HepG2 (cell line): ENCODE results near the gene HOXD12. TPM values are rescaled to one million over a fixed set of nuclear protein-coding genes. Genes with fewer than 3 reads are reported as not detected.

Source experiments
- ATAC-seq: fragments of 200-7000 bp; cut with Tn5 transposase; 3 replicates; pipeline ENCODE4 v1.9.1; 2020; ENCODE audit warnings: mild to moderate bottlenecking, moderate library complexity
- BruUV-seq: library from RNA; stranded (reverse); fragments of 400-500 nt; replicated peaks from 2 replicates; lab custom pipeline; 2021; lab: Mats Ljungman, UMichigan
- CTCF ChIA-PET: fragments of 300-600 bp; formaldehyde crosslinking; extraction: SDS; loops from one replicate; lab custom pipeline; 2021; ENCODE audit warnings: low total read pairs, inconsistent platforms, low intra/inter-chr PET ratio; lab: Yijun Ruan, JAX
- POLR2A ChIA-PET: fragments of 350-600 bp; sonication (Branson Sonifier 250); formaldehyde crosslinking; loops from one replicate; lab custom pipeline; 2020; ENCODE audit warnings: antibody characterized with exemption, inconsistent platforms; lab: Yijun Ruan, JAX
- DNase-seq: peaks from one replicate; pipeline ENCODE4 v3.0.0-alpha.2; 2015; ENCODE audit warnings: low spot score
- FAIRE-seq: peaks from 3 replicates; lab custom pipeline; 2011; peaks lifted over from hg19 to GRCh38; lab: Jason Lieb, UNC
- H2AFZ ChIP-seq: one replicate; pipeline ENCODE4 v1.6.1; 2011; ENCODE audit warnings: low read length, inconsistent platforms
- H3K27ac ChIP-seq: fragments of 300-600 bp; 3 replicates; pipeline ENCODE4 v1.8.0; 2011; ENCODE audit warnings: mixed run types, mild to moderate bottlenecking, mixed read lengths, low read length, inconsistent platforms; ENCODE audit not compliant: insufficient read depth; ENCODE audit errors: extremely low read length
- H3K27me3 ChIP-seq, 2 experiments: fragments of 200-600 bp in 1 of 2; 2 replicates in 1 of 2; 3 replicates in 1 of 2; pipeline versions ENCODE4 v1.6.0 to v1.8.0; 2011; ENCODE audit warnings: low read length in 2 of 2, mild to moderate bottlenecking in 2 of 2, moderate library complexity in 2 of 2, inconsistent platforms in 1 of 2; ENCODE audit not compliant: insufficient read depth in 2 of 2, control insufficient read depth in 1 of 2
- H3K36me3 ChIP-seq, 2 experiments: fragments of 200-600 bp in 1 of 2; replicated peaks in 1 of 2; 2 replicates in 1 of 2; 3 replicates in 1 of 2; pipeline versions ENCODE4 v1.5.1 to v1.8.0; 2011; ENCODE audit warnings: low read length in 2 of 2, inconsistent platforms in 1 of 2; ENCODE audit not compliant: insufficient read depth in 2 of 2, control insufficient read depth in 1 of 2
- H3K4me1 ChIP-seq: 2 replicates; pipeline ENCODE4 v1.5.1; 2012; ENCODE audit warnings: low read length, inconsistent platforms; ENCODE audit not compliant: insufficient read depth
- H3K4me2 ChIP-seq: 2 replicates; pipeline ENCODE4 v1.6.0; 2011; ENCODE audit warnings: low read depth, low read length, inconsistent platforms
- H3K4me3 ChIP-seq, 3 experiments: fragments of 200-600 bp in 1 of 3; sonication (generic), shearing (Covaris generic) in 1 of 3; replicated peaks in 1 of 3; 2 replicates each; pipeline ENCODE4 v1.5.1; 2011 to 2016; ENCODE audit warnings: low read length in 3 of 3, inconsistent platforms in 2 of 3, low read depth in 2 of 3, mild to moderate bottlenecking in 2 of 3, control low read depth in 1 of 3, mixed read lengths in 1 of 3; ENCODE audit not compliant: insufficient read depth in 1 of 3
- H3K79me2 ChIP-seq: one replicate; pipeline ENCODE4 v1.6.1; 2011; ENCODE audit warnings: low read length, inconsistent platforms; ENCODE audit not compliant: insufficient read depth
- H3K9ac ChIP-seq: 2 replicates; pipeline ENCODE4 v1.6.0; 2011; ENCODE audit warnings: mild to moderate bottlenecking, low read depth, low read length, inconsistent platforms; ENCODE audit not compliant: insufficient read depth
- H3K9me3 ChIP-seq: 2 replicates; pipeline ENCODE4 v1.5.1; 2012; ENCODE audit warnings: mild to moderate bottlenecking, low read length
- H4K20me1 ChIP-seq: 2 replicates; pipeline ENCODE4 v1.6.0; 2011; ENCODE audit warnings: inconsistent platforms, mild to moderate bottlenecking, low read length, moderate library complexity; ENCODE audit not compliant: insufficient read depth
- CEBPB ChIP-seq: IDR thresholded peaks from 2 replicates; pipeline ENCODE4 v1.6.1; 2011; ENCODE audit warnings: low read depth, low read length, improper control_type of control experiment, borderline replicate concordance
- FOXK2 ChIP-seq: fragments of 450-650 bp; IDR thresholded peaks from 2 replicates; pipeline ENCODE4 v1.6.1; 2016
- GATA4 ChIP-seq: sonication (generic); IDR thresholded peaks from 2 replicates; pipeline ENCODE4 v1.6.1; 2016; ENCODE audit warnings: antibody characterized with exemption, low read depth, borderline replicate concordance
- HOXA3 ChIP-seq: sonication (generic); formaldehyde crosslinking; IDR thresholded peaks from 2 replicates; pipeline ENCODE4 v1.5.0; 2020; ENCODE audit warnings: missing genetic modification reagents
- MAFF ChIP-seq: IDR thresholded peaks from 2 replicates; pipeline ENCODE4 v1.6.1; 2011; ENCODE audit warnings: low read depth, low read length, improper control_type of control experiment
- MTF2 ChIP-seq: sonication (generic); formaldehyde crosslinking; IDR thresholded peaks from 2 replicates; pipeline ENCODE4 v1.5.0; 2020; ENCODE audit warnings: missing genetic modification reagents, borderline replicate concordance
- PCBP1 ChIP-seq: fragments of 200-400 bp; formaldehyde crosslinking; IDR thresholded peaks from 2 replicates; pipeline ENCODE4 v1.6.1; 2017; ENCODE audit warnings: mild to moderate bottlenecking, low read depth, low read length, borderline replicate concordance
- USF2 ChIP-seq, 2 experiments: sonication (generic) in 1 of 2; formaldehyde crosslinking in 1 of 2; IDR thresholded peaks; 2 replicates each; pipeline versions ENCODE4 v1.5.1 to v1.6.1; 2011 to 2020; ENCODE audit warnings: borderline replicate concordance in 1 of 2, low read depth in 1 of 2, low read length in 1 of 2, mild to moderate bottlenecking in 1 of 2, missing genetic modification reagents in 1 of 2, moderate library complexity in 1 of 2
- ZNF142 ChIP-seq: sonication (generic); formaldehyde crosslinking; IDR thresholded peaks from 2 replicates; pipeline ENCODE4 v1.4.0; 2020; ENCODE audit warnings: missing genetic modification reagents
- ZNF83 ChIP-seq: sonication (generic); formaldehyde crosslinking; IDR thresholded peaks from 2 replicates; pipeline ENCODE4 v1.4.0; 2020; ENCODE audit warnings: missing genetic modification reagents, mild to moderate bottlenecking, borderline replicate concordance
- ZSCAN30 ChIP-seq: sonication (generic); formaldehyde crosslinking; IDR thresholded peaks from 2 replicates; pipeline ENCODE4 v1.5.0; 2020; ENCODE audit warnings: mild to moderate bottlenecking, missing genetic modification reagents
- WGBS: methylation state at CpG from one replicate; pipeline ENCODE4 v1.1.6; 2017; ENCODE audit warnings: low lambda C conversion rate; 5-methylcytosine and 5-hydroxymethylcytosine counted together
- in situ Hi-C: cut with HindIII; loops from 2 replicates; pipeline ENCODE4 v1.10.0; 2017; ENCODE audit warnings: low pct_unique_long_range_greater_than_20kb; ENCODE audit not compliant: extremely low pct_ligation_motif_present
- intact Hi-C: fragments of 100-400 bp; cut with micrococcal nuclease; formaldehyde crosslinking; loops from one replicate; pipeline ENCODE4 v1.10.0; 2022; ENCODE audit not compliant: unreplicated experiment
- polyA plus RNA-seq, 8 experiments: library from polyadenylated mRNA; depleted of rRNA in 3 of 8; stranded (reverse) in 7 of 8; unstranded in 1 of 8; fragments of >200 nt; fragmentation: Illumina TruSeq in 4 of 8; extraction: Trizol in 4 of 8; gene quantifications; 2 replicates each; pipeline versions ENCODE4 v1.2.1 to v1.2.3, GENCODE V29; 2011 to 2016; ENCODE audit warnings: low read depth in 4 of 8, missing spikeins in 1 of 8, mixed read lengths in 1 of 8; ENCODE audit not compliant: insufficient read depth in 1 of 8
- total RNA-seq, 5 experiments: library from RNA; depleted of rRNA; stranded (reverse); fragments of >200 nt; fragmentation: Illumina TruSeq; extraction: Trizol; gene quantifications; 2 replicates each; pipeline ENCODE4 v1.2.3, GENCODE V29; 2016; ENCODE audit warnings: low read depth in 1 of 5

HOXD12 gene
- total and polyA plus RNA-seq, 2 of the 13 experiments (the other 11 are each of a cell fraction or from before 2014, with no cell fraction given), result not detected

- TF ChIP-seq GATA4, result no peak
- TF ChIP-seq FOXK2, result 0 out of 2 replicates have a peak, but pooled peaks have one; percentile 16
- no peak for TF ChIP-seq ZNF83 (CRISPR knock-in tag)
Measured at GRCh38 chr2:176105730-176106580, 6.4 kb downstream of the HOXD12 start (continued).

GRCh38 chr2:176106581-176107539, 7.3 kb downstream of the HOXD12 start, which contains the start of gene HOXD11:
Gene HOXD11, plus strand, starts transcription at chr2:176107280. Its CDS starts 76 bp downstream, at chr2:176107356.
- in situ Hi-C loops (loop anchor here (10.0 kb wide), 1 partner anchor 1072 kb away; no protein-coding TSS in a partner anchor), intact Hi-C loops (no loop called here)
- CTCF ChIA-PET, result no interaction called here
- BruUV-seq, result no TSS peak
- 63% methylated on average over 82 of the region's 85 CpGs for WGBS
- H4K20me1 ChIP-seq, result no peaks in the 10 kb centered on the region; the same call in 1 of the 2 replicates
- no peak for DNase-seq
- H3K27me3 ChIP-seq, result peaks cover 24 to 88% of the 10 kb centered on the region in 2 experiments
- no peak within 1 kb of the TSS for H3K9ac ChIP-seq
- H3K4me2 ChIP-seq, result peak within 1 kb of the TSS; percentile 81
- H3K36me3 ChIP-seq, result no peaks in the 10 kb centered on the region
- no peaks in the 10 kb centered on the region for H3K4me1 ChIP-seq
- H3K79me2 ChIP-seq, result no peaks in the 10 kb centered on the region
- no peak within 1 kb of the TSS for H3K27ac ChIP-seq
- no peak for FAIRE-seq
- no peak within 1 kb of the TSS for H2AFZ ChIP-seq
- peak within 1 kb of the TSS in 2 of 3 experiments; percentile 21 to 33; a peak in 1 of 6 replicates for H3K4me3 ChIP-seq
- peak; percentile 39 for ATAC-seq
- H3K9me3 ChIP-seq, result no peaks in the 10 kb centered on the region
- POLR2A ChIA-PET, result no interaction called here
- TF ChIP-seq ZNF142 (CRISPR knock-in tag) (peak; percentile 81; the same call in 1 of the 2 replicates), HOXA3 (peak; percentile 32; the same call in 1 of the 2 replicates), ZSCAN30 (CRISPR knock-in tag) (no peak), MAFF (no peak), USF2 (IDR thresholded peaks at IDR 0.05; ENCODE audit: low read depth, low read length) (peak; percentile 67), USF2 (CRISPR knock-in tag; IDR thresholded peaks at IDR 0.05; ENCODE audit: borderline replicate concordance) (no peak), MTF2 (CRISPR knock-in tag) (peak; percentile 60; the same call in 1 of the 2 replicates), PCBP1 (no peak), CEBPB (peak; percentile 78)
